HL-60/S4 treated with retinoic acid at 250 ng/mL for 4 days and 3 days (cell line): ENCODE data around the gene GJA8.
"Not testable (repeated sequence)": the region's sequence is repeated elsewhere in the genome, so short reads cannot be mapped to it uniquely, and the experiment has no call there.

Experiments used
- in situ Hi-C: fragments of 300-500 bp; cut with MboI; formaldehyde crosslinking; loops from 2 replicates; pipeline ENCODE4 v1.7.0; 2022; ENCODE audit warnings: low sequenced_read_pairs

GJA8 gene

GRCh38 chr1:147924813-147925212, 22.2 kb downstream of the GJA8 start:
- in situ Hi-C loops = no loop called here

GRCh38 chr1:147927215-147927614, 24.6 kb downstream of the GJA8 start:
- in situ Hi-C loops = not testable (repeated sequence)

GRCh38 chr1:147927689-147928088, 25.1 kb downstream of the GJA8 start:
- in situ Hi-C loops = not testable (repeated sequence)

- in situ Hi-C loops = not testable (repeated sequence)
Measured at GRCh38 chr1:147928236-147929132, 25.9 kb downstream of the GJA8 start, which contains the start of gene GPR89B. TSS of gene GPR89B (plus strand) at chr1:147928420. CDS start at chr1:147928537, 117 bp downstream.

DNA sequence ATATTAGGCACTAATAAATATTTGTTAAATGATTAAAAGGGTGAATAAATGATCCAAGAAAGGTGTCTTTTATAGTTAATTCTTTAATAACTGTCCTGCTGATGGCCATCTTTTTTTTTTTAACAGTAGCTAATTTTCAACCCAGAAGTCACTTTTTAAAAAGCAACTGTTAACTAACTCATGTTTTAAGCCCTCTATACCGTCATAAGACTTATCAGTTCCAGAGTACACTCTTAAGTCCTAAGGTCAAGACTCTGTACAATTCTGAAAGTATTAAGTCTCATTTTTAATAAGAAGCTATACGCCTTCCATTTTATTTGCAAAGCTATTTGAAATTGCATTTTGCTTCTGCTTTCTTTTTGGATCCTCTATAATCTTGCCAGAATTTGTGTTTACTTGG, 28.5 kb downstream of the GJA8 start:
- in situ Hi-C loops = not testable (repeated sequence)

DNA sequence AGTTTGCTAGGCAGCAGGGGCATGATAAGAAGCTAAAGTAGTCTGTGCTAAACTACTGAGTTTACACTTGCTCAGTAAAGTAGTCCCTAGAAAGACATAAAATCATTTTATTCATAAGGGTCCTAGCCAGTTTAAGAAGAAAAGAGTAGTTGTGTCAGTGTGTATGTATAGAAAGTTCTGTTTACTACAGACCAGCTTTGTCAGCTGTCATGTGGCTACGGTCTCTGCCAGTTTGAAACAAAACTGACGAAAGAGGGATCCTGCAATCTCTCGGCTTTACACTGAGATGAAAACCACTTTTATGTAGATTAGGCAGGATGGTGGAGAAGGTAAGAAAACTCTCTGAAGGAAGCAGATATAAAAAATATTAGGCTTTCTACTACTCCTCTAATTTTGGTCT, 32.7 kb downstream of the GJA8 start:
- in situ Hi-C loops = not testable (repeated sequence)

GRCh38 chr1:147940456-147940855, 37.9 kb downstream of the GJA8 start:
- in situ Hi-C loops = not testable (repeated sequence)

DNA sequence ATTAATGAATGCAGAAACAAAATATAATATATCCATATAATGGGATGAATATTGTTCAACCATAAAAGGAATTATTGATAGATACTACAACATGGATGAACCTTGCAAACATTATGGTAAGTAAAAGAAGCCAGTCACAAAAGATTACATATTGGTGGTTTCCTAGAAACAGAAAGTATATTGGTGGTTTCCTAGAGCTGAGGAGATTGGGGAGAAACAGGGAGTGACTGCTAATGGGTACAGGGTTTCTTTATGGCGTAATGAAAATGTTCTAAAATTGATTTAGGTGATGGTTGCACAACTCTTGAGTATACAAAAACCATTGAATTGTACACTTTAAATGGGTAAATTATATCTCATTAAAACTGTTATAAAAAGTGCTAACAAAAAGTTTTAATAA, 40.0 kb downstream of the GJA8 start:
- in situ Hi-C loops = not testable (repeated sequence)

DNA sequence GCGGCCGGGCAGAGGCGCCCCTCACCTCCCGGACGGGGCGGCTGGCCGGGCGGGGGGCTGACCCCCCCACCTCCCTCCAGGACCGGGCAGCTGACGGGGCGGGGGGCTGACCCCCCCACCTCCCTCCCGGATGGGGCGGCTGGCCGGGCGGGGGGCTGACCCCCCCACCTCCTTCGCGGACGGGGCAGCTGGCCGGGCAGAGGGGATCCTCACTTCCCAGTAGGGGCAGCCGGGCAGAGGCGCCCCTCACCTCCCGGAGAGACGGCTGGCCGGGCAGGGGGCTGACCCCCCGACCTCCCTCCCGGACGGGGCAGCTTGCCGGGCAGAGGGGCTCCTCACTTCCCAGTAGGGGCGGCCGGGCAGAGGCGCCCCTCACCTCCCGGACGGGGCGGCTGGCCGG, 46.9 kb downstream of the GJA8 start:
- in situ Hi-C loops = not testable (repeated sequence)
